ENCODE results near the gene CDH23. TPM values are rescaled to one million over a fixed set of nuclear protein-coding genes. Genes with fewer than 3 reads are reported as not detected.

CDH23 gene
- total and polyA plus RNA-seq, 2 of the 8 experiments (the other 6 are each of a cell fraction or from before 2014, with no cell fraction given), result 1.9 to 4.9 TPM

GRCh38 chr10:71833451-71834342 lies 437.0 kb downstream of the CDH23 start:
- Histone ChIP-seq H3K9ac (replicated peaks in 1 of 4; ENCODE audit: extremely low read depth in 1 of 4, low read depth in 3 of 4, low read length in 3 of 4) (no peak overlapping the region), H3K36me3 (ENCODE audit: control insufficient read depth in 2 of 4, insufficient read depth in 4 of 4, low read length in 3 of 4) (peaks cover 23 to 34% (median 30%) of the 10 kb centered on the region in 4 experiments)
- no peak for FAIRE-seq
- TF ChIP-seq CHD1 (IDR thresholded peaks at IDR 0.05; ENCODE audit: low read depth, low read length) (no peak), MAX (IDR thresholded peaks at IDR 0.05) (no peak), MAFK (IDR thresholded peaks at IDR 0.05; ENCODE audit: low read depth, low read length) (no peak), E2F6 (IDR thresholded peaks at IDR 0.05) (no peak), POLR2AphosphoS5 (IDR thresholded peaks at IDR 0.05; ENCODE audit: low read depth, low read length) (no peak), HDAC2 (IDR thresholded peaks at IDR 0.05; ENCODE audit: borderline replicate concordance in 1 of 2, low read depth in 2 of 2, low read length in 2 of 2) (no peak), TBP (IDR thresholded peaks at IDR 0.05; ENCODE audit: low read depth, low read length) (no peak), TAF1 (IDR thresholded peaks at IDR 0.05; ENCODE audit: low read depth, low read length) (no peak)

More at GRCh38 chr10:71833451-71834342, 437.0 kb downstream of the CDH23 start:
- 85% methylated on average over 8 of the region's 8 CpGs; no CpG with 5 or more reads in 1 of the 2 experiments for WGBS, 2 experiments (ENCODE audit: extremely low coverage in 1 of 2, insufficient coverage in 1 of 2, insufficient read length in 1 of 2, insufficient replicate concordance in 2 of 2, low coverage in 1 of 2, low lambda C conversion rate in 2 of 2, missing lambda C conversion rate in 1 of 2)
- Histone ChIP-seq H3K27ac (ENCODE audit: low read depth, low read length) (no peak overlapping the region), H3K4me2 (ENCODE audit: insufficient read depth in 1 of 2, low read depth in 2 of 2, low read length in 2 of 2) (no peak overlapping the region), H2BK12ac (ENCODE audit: low read depth, low read length) (no peak overlapping the region), H3K23me2 (ENCODE audit: low read depth, low read length) (no peaks in the 10 kb centered on the region), H3K4ac (replicated peaks; ENCODE audit: insufficient read length, low read depth, low read length) (no peak overlapping the region), H2AK5ac (ENCODE audit: low read depth, low read length) (no peak overlapping the region), H3K14ac (ENCODE audit: insufficient read length) (no peak overlapping the region), H3K27me3 (replicated peaks in 1 of 4; ENCODE audit: control insufficient read depth in 3 of 4, extremely low read depth in 1 of 4, insufficient read depth in 3 of 4, low read length in 3 of 4) (no peaks in the 10 kb centered on the region), H3K56ac (replicated peaks; ENCODE audit: insufficient read length, low read depth, low read length) (no peak overlapping the region), H2BK20ac (ENCODE audit: low read length) (no peak overlapping the region), H2BK5ac (ENCODE audit: low read depth, low read length) (no peak overlapping the region), H4K20me1 (replicated peaks in 1 of 2; ENCODE audit: control insufficient read depth in 1 of 2, insufficient read depth in 2 of 2, low read length in 2 of 2) (peaks cover 27 to 39% of the 10 kb centered on the region in 2 experiments), H2BK120ac (replicated peaks; ENCODE audit: low read depth, low read length) (no peak overlapping the region), H3K18ac (ENCODE audit: extremely low read depth, low read length) (no peak overlapping the region), H2BK15ac (ENCODE audit: low read length) (no peak overlapping the region), H2AFZ (ENCODE audit: low read length) (no peak overlapping the region), H3K79me2 (ENCODE audit: control insufficient read depth in 1 of 2, insufficient read depth in 2 of 2, low read length in 2 of 2) (peaks cover 38 to 70% of the 10 kb centered on the region in 2 experiments), H3K79me1 (ENCODE audit: low read depth, low read length) (peaks cover 21% of the 10 kb centered on the region), H3K9me3 (ENCODE audit: insufficient read depth in 2 of 2, low read depth in 1 of 2, low read length in 1 of 2) (no peaks in the 10 kb centered on the region), H4K8ac (ENCODE audit: extremely low read depth, insufficient read depth, low read length) (no peak overlapping the region; the same call in 1 of the 2 replicates), H3K4me1 (replicated peaks in 1 of 4; ENCODE audit: control insufficient read depth in 3 of 4, insufficient read depth in 4 of 4, low read length in 3 of 4) (peaks cover 0 to 21% (median 7%) of the 10 kb centered on the region in 4 experiments; a peak in 5 of 7 replicates), H3K4me3 (ENCODE audit: extremely low read depth in 1 of 4, insufficient read depth in 2 of 4, low read depth in 3 of 4, low read length in 4 of 4) (no peak overlapping the region), H3K23ac (ENCODE audit: insufficient read length) (no peak overlapping the region), H4K5ac (ENCODE audit: insufficient read length, low read depth, low read length) (no peak overlapping the region), H4K91ac (replicated peaks; ENCODE audit: insufficient read length, low read length) (no peak overlapping the region)
- POLR2A ChIA-PET (ENCODE audit: partially characterized antibody), result no interaction called here
- DNase-seq (ENCODE audit: low read depth in 1 of 2, low spot score in 2 of 2), result no peak
- CTCF ChIA-PET (ENCODE audit: partially characterized antibody), result interaction anchor here (0.5 to 11.0 kb wide), 5 partner anchors 9 to 257 kb away, joined by 3 to 113 read pairs (median 3); no protein-coding TSS in a partner anchor
